Frontal cortex (tissue), 4 donors: Measurements from ENCODE around the gene CDCA5. TPM values are rescaled to one million over a fixed set of nuclear protein-coding genes. Genes with fewer than 3 reads are reported as not detected.

Experiments
- DNase-seq, 2 donors: peaks; one replicate each; pipeline ENCODE4 v3.0.0; 2012; ENCODE audit warnings: low spot score in 2 of 2
- FAIRE-seq: peaks from 2 replicates; lab custom pipeline; 2012; peaks lifted over from hg19 to GRCh38; lab: Jason Lieb, UNC
- total RNA-seq: library from RNA; depleted of rRNA; stranded (reverse); fragments of >200 nt; gene quantifications from one replicate; pipeline ENCODE4 v1.2.3, GENCODE V29; 2014
- donor health status: control.
- donor health status: control.
- donor health status: control.

Gene CDCA5
- total RNA-seq, 1 donor from 2014 or later, result 1.6 TPM

GRCh38 chr11:65109231-65110198 is 25.7 kb upstream of the CDCA5 start:
- no peak for FAIRE-seq

DNA sequence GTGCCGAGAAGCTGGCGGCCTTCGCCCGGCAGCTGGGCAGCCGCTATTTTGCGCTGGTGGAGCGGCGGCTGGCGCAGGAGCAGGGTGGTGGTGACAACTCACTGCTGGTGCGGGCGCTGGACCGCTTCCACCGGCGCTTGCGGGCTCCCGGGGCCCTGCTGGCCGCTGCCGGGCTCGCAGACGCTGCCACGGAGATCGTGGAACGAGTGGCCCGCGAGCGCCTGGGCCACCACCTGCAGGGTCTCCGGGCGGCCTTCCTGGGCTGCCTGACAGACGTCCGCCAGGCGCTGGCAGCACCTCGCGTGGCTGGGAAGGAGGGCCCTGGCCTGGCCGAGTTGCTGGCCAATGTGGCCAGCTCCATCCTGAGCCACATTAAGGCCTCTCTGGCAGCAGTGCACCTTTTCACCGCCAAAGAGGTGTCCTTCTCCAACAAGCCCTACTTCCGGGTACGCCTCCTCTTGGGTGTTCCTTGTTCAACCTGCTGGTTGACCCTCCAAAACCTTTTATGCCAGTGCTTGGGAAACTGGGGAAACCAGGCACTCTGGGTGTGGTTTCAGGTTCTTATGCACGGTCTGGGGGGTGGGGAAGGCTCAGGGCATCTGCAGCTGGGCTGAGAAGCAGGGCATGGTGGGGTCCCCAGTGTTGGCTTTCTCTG is 24.8 kb upstream of the CDCA5 start:
- FAIRE-seq, result no peak
- DNase-seq, result no peak

More at GRCh38 chr11:65109231-65110198, 25.7 kb upstream of the CDCA5 start:
- no peak for DNase-seq

- FAIRE-seq (no peak), DNase-seq (no peak)
Observed at GRCh38 chr11:65107751-65108468, 24.1 kb upstream of the CDCA5 start.

- no peak for FAIRE-seq
Observed at GRCh38 chr11:65107078-65107477, 23.2 kb upstream of the CDCA5 start.

GRCh38 chr11:65104628-65105027 is 20.8 kb upstream of the CDCA5 start:
- DNase-seq (no peak), FAIRE-seq (no peak)

More at GRCh38 chr11:65107078-65107477, 23.2 kb upstream of the CDCA5 start:
- no peak for DNase-seq

DNA sequence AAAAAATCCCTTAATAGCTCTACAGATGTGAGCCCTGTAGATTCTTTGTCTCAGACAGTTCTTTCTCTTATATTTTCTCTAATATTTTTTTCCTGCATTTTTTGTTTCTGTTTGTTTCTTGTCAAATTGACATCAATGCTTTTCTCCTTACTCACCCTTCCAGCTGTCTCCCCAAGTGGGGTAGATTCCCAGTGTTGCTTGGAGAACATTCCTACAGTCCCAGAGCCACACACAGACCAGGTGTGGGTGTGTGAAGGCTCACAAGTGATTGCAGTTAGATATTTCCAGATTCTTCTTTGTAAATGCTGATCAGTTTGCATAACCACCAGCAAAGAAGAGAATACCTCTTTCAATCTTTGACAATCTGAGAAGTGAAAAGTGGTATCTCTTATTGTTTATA is 19.6 kb upstream of the CDCA5 start:
- DNase-seq (no peak), FAIRE-seq (no peak)

DNA sequence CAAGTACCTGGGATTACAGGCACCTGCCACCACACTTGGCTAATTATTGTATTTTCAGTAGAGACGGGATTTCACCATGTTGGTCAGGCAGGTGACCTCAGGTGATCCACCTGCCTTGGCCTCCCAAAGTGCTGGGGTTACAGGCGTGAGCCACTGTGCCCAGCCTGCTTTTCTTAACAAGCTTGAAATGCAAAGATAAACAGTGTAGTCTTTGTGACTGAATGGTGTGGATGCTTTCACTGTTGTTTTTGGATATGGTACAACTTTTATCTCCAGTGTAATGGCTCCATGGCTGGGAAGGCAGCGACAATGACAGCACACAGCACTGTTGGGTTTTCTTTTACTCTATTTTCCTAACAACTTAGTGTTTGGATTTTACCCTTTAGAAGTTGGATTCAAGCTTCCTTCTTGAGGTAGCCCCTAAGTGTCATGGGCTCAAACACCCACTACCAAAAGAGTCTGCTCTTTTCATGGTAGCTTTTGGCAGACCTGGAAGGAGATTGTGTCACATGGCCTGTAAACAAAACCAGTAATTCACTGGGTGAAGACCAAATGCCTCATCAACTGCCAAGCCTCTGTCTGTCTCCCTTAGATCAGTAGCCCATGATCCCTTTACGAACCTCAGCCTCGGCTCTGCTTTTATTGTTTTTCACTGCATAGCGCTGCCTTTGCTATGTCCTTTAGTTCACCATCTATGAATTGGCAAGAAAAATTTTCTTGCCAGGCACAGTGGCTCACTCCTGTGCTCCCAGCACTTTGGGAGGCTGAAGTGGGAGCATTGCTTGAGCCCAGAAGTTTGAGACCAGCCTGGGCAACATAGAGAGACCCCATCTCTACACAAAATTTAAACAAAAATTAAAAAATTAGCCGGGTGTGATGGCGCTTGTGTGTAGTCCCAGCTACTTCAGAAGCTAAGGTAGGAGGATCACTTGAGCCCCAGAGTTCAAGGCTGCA is 18.6 kb upstream of the CDCA5 start:
- DNase-seq (peak in 1 of 2 donors; percentile 57), FAIRE-seq (no peak)

GRCh38 chr11:65100674-65101350 is 17.0 kb upstream of the CDCA5 start:
- DNase-seq (no peak), FAIRE-seq (no peak)

GRCh38 chr11:65096926-65097325 is 13.1 kb upstream of the CDCA5 start:
- FAIRE-seq (no peak), DNase-seq (no peak)

DNA sequence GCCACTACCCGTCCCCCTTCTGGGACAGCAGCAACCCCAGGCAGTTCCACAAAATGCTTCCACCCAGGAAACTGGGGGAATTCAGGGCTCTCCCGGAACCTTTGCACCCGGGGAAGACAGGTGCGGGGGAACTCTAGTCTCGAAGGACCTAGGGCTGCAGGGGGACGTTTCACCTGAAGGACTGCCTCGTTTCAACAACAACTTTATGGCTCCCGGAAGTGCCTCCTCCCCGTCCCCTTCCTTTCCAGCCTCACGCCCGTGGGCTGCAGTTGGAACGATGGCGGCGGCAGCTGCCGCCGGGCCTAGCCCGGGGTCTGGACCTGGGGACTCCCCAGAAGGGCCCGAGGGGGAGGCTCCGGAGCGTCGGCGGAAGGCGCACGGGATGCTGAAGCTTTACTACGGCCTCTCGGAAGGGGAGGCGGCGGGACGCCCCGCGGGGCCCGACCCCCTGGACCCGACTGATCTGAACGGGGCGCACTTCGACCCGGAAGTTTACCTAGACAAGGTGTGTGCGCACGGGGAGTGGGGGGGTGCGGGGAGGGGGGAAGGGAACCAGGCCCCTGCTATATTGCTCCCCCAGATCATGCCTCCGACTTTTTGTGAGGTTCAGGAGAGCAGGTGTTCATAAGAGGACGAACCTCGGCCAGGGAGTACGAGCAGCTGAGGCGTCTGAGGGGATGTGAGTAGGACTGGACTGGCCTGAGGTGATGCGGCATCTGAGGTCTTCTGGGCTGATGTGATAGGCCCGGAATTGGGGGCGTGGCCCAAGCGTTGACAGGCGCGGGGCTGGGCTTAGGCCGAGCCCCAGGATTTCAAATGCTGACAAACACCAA is 12.3 kb upstream of the CDCA5 start, which contains the start of gene VPS51:
VPS51 (plus strand) TSS at position 241 of the 833 bp plus-strand sequence; CDS start at position 278, 37 bp downstream.
- DNase-seq, result peak; percentile 82 to 91
- no peak for FAIRE-seq

DNA sequence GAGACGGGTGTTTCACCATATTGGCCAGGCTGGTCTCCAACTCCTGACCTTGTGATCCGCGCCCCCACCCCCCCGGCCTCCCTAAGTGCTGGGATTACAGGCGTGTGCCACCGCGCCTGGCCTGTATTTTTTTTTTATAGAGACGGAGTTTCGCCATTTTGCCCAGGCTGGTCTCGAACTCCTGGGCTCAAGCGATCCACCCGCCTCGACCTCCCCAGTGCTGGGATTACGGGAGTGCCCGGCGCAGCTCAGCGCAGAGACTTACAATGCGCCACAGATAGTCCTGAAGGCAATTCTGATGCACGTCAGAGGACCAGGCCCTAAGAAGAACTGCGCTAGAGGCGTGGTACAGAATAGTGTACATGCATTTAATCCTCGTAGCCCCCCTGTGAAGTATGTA is 11.6 kb upstream of the CDCA5 start:
- no peak for FAIRE-seq
- no peak for DNase-seq

DNA sequence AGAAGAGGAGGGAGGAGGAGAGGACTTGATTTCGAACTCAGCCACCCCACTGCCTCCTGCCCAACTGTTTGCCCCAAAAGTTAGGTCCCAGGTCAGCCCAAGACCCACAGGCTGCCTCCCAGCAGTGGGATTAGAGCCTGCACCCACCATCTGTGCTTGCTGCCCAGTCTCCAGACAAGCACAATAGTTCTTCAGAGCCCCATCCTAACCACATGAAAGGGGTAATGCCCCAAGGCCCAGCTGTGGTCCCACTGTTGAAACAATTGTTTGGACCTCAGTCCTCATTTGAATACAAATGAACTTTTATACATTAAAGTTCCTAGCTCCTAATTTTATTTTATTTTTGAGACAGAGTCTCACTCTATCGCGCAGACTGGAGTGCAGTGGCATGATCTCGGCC is 6.8 kb upstream of the CDCA5 start:
- peak in 1 of 2 donors; percentile 53 for DNase-seq

GRCh38 chr11:65089621-65090020 is 5.8 kb upstream of the CDCA5 start:
- no peak for DNase-seq

More for the DNA sequence above, 6.8 kb upstream of the CDCA5 start:
- FAIRE-seq, result no peak

DNA sequence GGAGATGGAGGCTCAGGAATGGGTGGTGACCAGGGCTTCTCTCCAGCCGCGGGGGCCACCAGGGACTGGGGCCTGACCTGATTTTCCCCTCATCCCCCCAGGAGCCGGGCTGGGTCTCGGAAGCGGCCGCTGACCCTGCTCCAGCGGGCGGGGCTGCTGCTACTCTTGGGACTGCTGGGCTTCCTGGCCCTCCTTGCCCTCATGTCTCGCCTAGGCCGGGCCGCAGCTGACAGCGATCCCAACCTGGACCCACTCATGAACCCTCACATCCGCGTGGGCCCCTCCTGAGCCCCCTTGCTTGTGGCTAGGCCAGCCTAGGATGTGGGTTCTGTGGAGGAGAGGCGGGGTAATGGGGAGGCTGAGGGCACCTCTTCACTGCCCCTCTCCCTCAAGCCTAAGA is 4.0 kb upstream of the CDCA5 start:
- DNase-seq (no peak), FAIRE-seq (no peak)

More at GRCh38 chr11:65089621-65090020, 5.8 kb upstream of the CDCA5 start:
- no peak for FAIRE-seq

DNA sequence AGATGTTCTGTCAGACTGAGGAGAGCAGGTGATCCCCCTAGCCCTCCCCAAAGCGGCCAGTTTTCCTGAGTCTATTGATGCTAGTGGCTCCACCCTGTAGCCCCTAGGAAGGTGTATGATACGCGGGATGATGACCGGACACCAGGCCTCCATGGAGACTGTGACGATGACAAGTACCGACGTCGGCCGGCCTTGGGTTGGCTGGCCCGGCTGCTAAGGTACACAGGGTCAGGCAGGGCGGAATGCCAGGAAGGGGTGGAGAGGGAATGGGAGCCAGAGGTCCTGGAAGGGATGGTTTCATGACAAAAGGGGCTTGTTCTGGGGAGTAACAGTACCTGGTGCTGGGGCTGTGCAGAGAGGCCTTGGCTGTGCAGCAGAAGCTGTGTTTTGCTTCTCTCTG is 3.4 kb upstream of the CDCA5 start:
- DNase-seq (no peak), FAIRE-seq (no peak)

- FAIRE-seq (no peak), DNase-seq (no peak)
Observed at GRCh38 chr11:65086809-65087208, 3.0 kb upstream of the CDCA5 start.

- no peak for FAIRE-seq
Observed at GRCh38 chr11:65085446-65085845, 1.6 kb upstream of the CDCA5 start.

More at GRCh38 chr11:65085446-65085845, 1.6 kb upstream of the CDCA5 start:
- no peak for DNase-seq
